Keratinocyte (primary cell): ENCODE results near the gene DGKD. TPM values are rescaled to one million over a fixed set of nuclear protein-coding genes. Genes with fewer than 3 reads are reported as not detected.
A peak's percentile ranks its signal among the peaks of the same experiment; 100 is the strongest.

ENCODE experiments used
- DNase-seq: peaks from one replicate; pipeline ENCODE4 v3.0.0-alpha.2; 2011; ENCODE audit warnings: low read depth, missing footprints, low spot score
- FAIRE-seq: peaks from 2 replicates; lab custom pipeline; 2011; peaks lifted over from hg19 to GRCh38; lab: Jason Lieb, UNC
- H2AFZ ChIP-seq: 2 replicates; pipeline ENCODE4 v1.6.0; 2012; ENCODE audit warnings: low read length, control low read depth, inconsistent platforms; ENCODE audit not compliant: control insufficient read depth
- H3K27ac ChIP-seq: 2 replicates; pipeline ENCODE4 v1.5.1; 2011; ENCODE audit warnings: low read length; ENCODE audit not compliant: control insufficient read depth, insufficient read depth
- H3K27me3 ChIP-seq: 3 replicates; pipeline ENCODE4 v1.6.0; 2011; ENCODE audit warnings: low read length; ENCODE audit not compliant: control insufficient read depth, insufficient read depth; ENCODE audit errors: extremely low read depth
- H3K36me3 ChIP-seq, 2 experiments: 2 replicates in 1 of 2; 3 replicates in 1 of 2; pipeline ENCODE4 v1.5.1; 2011; ENCODE audit warnings: low read length in 2 of 2, mild to moderate bottlenecking in 1 of 2; ENCODE audit not compliant: control insufficient read depth in 2 of 2, insufficient read depth in 2 of 2; ENCODE audit errors: extremely low read depth in 1 of 2
- H3K4me1 ChIP-seq: 3 replicates; pipeline ENCODE4 v1.5.1; 2011; ENCODE audit warnings: low read length; ENCODE audit not compliant: control insufficient read depth, insufficient read depth; ENCODE audit errors: extremely low read depth
- H3K4me2 ChIP-seq: 3 replicates; pipeline ENCODE4 v1.6.0; 2011; ENCODE audit warnings: low read depth, low read length; ENCODE audit not compliant: control insufficient read depth, insufficient read depth; ENCODE audit errors: extremely low read depth
- H3K4me3 ChIP-seq, 3 experiments: fragments of 200-600 bp in 1 of 3; sonication (generic) in 1 of 3; 2 replicates in 2 of 3; 3 replicates in 1 of 3; pipeline ENCODE4 v1.5.1; 2011 to 2016; ENCODE audit warnings: low read length in 3 of 3, mild to moderate bottlenecking in 3 of 3, control low read depth in 2 of 3, inconsistent platforms in 1 of 3, low read depth in 1 of 3, mixed read lengths in 1 of 3, mixed run types in 1 of 3, moderate library complexity in 1 of 3; ENCODE audit not compliant: control insufficient read depth in 2 of 3, insufficient read depth in 2 of 3; ENCODE audit errors: extremely low read depth in 1 of 3
- H3K79me2 ChIP-seq: 2 replicates; pipeline ENCODE4 v1.6.0; 2012; ENCODE audit warnings: low read length; ENCODE audit not compliant: control insufficient read depth, insufficient read depth
- H3K9ac ChIP-seq: 3 replicates; pipeline ENCODE4 v1.6.0; 2011; ENCODE audit warnings: low read length; ENCODE audit not compliant: control insufficient read depth, insufficient read depth; ENCODE audit errors: extremely low read depth
- H3K9me1 ChIP-seq: 3 replicates; pipeline ENCODE4 v1.6.0; 2011; ENCODE audit warnings: low read length; ENCODE audit not compliant: control insufficient read depth, insufficient read depth; ENCODE audit errors: extremely low read depth
- H3K9me3 ChIP-seq: 2 replicates; pipeline ENCODE4 v1.5.1; 2012; ENCODE audit warnings: low read depth, low read length; ENCODE audit not compliant: control insufficient read depth
- H4K20me1 ChIP-seq: 3 replicates; pipeline ENCODE4 v1.6.0; 2011; ENCODE audit warnings: low read length; ENCODE audit not compliant: control insufficient read depth, insufficient read depth; ENCODE audit errors: extremely low read depth
- CTCF ChIP-seq, 3 experiments: IDR thresholded peaks in 1 of 3; conservative IDR thresholded peaks in 1 of 3; optimal IDR thresholded peaks in 1 of 3; 2 replicates in 2 of 3; 3 replicates in 1 of 3; pipeline versions ENCODE3 to v1.5.1; 2011; ENCODE audit warnings: low read length in 3 of 3, mild to moderate bottlenecking in 3 of 3, moderate library complexity in 2 of 3, control low read depth in 1 of 3, inconsistent platforms in 1 of 3; ENCODE audit not compliant: insufficient read depth in 2 of 3; ENCODE audit errors: extremely low read depth in 1 of 3
- EZH2 ChIP-seq: IDR thresholded peaks from one replicate; pipeline ENCODE4 v1.6.1; 2012; ENCODE audit warnings: inconsistent platforms, mild to moderate bottlenecking, low read length, moderate library complexity
- dilution Hi-C: fragments of 300-500 bp; cut with MboI; formaldehyde crosslinking; loops from one replicate; pipeline ENCODE4 v1.7.0; 2020; ENCODE audit warnings: low sequenced_read_pairs; ENCODE audit not compliant: extremely low pct_ligation_motif_present
- polyA plus RNA-seq, 5 experiments: library from polyadenylated mRNA; depleted of rRNA in 3 of 5; stranded (reverse) in 3 of 5; stranded (forward) in 1 of 5; unstranded in 1 of 5; fragments of >200 nt; gene quantifications; 1 replicate in 1 of 5; 2 replicates in 3 of 5; 3 replicates in 1 of 5; pipeline versions ENCODE4 v1.2.1 to v1.2.3, GENCODE V29; 2011 to 2012; ENCODE audit warnings: missing spikeins in 2 of 5, low read depth in 1 of 5, low replicate concordance in 1 of 5

The DGKD gene
- polyA plus RNA-seq, 1 donor (not counting 4 experiments of a cell fraction or from before 2014, with no cell fraction given): 6.1 TPM

DNA sequence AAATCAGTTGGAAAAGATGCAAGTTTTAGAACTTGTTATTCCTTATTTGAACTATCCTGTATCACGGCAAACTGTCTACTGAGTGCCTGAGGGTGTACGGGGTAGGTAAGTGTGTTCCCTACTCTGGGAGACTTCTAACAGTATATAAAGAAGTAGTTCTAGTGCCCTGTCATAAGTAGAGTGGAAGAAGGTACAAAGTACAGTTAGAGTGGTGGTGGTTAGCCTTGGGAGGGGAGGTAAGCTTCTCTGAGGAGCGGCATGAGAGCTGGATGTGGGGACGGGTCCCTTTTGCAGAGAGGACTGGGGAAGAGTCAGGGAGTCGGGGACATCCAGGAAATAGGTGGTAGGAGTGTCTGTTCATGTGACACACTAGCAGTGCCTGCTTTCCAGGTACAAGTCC is 48.5 kb downstream of the DGKD start:
- Histone ChIP-seq H3K36me3 (peaks cover 0 to 2% of the 10 kb centered on the region in 2 experiments), H3K27ac (no peak overlapping the region), H3K9me3 (no peaks in the 10 kb centered on the region), H4K20me1 (no peaks in the 10 kb centered on the region), H3K4me2 (no peak overlapping the region), H3K79me2 (no peaks in the 10 kb centered on the region), H3K9me1 (no peaks in the 10 kb centered on the region), H3K27me3 (no peaks in the 10 kb centered on the region), H3K4me3 (no peak overlapping the region), H3K9ac (no peak overlapping the region), H3K4me1 (no peaks in the 10 kb centered on the region), H2AFZ (no peak overlapping the region)
- FAIRE-seq (no peak), DNase-seq (no peak)
- no peak for TF ChIP-seq EZH2
- no peak for TF ChIP-seq CTCF (optimal IDR thresholded peaks at IDR 0.05 in 1 of 3, IDR thresholded peaks at IDR 0.05 in 1 of 3, conservative IDR thresholded peaks at IDR 0.05 in 1 of 3; ENCODE audit: extremely low read depth in 1 of 3, insufficient read depth in 2 of 3, low read length in 3 of 3)
- dilution Hi-C loops: no loop called here

DNA sequence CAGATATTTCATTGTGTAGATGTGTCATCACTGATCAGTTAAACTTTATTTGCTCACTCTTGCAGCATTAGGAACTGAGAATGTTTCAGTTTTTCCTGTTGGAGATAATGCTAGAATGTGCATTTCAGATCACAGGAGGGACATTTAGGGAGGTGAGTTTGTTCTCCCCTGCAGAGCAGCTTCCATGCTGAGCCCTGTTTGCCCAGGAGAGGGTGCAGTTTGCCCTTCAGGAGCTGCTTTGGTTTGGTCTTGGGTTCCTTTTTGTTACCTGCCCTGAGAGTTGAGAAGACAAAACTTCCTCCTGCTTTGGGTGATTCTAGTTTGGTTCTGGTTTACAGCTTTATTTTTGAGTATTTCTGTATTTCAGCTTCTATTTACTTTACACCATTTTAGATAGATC is 49.9 kb downstream of the DGKD start:
- TF ChIP-seq EZH2 (no peak), CTCF (optimal IDR thresholded peaks at IDR 0.05 in 1 of 3, IDR thresholded peaks at IDR 0.05 in 1 of 3, conservative IDR thresholded peaks at IDR 0.05 in 1 of 3; ENCODE audit: extremely low read depth in 1 of 3, insufficient read depth in 2 of 3, low read length in 3 of 3) (peak; percentile 90 to 91 (median 90))
- Histone ChIP-seq H4K20me1 (no peaks in the 10 kb centered on the region), H3K79me2 (no peaks in the 10 kb centered on the region), H3K9ac (no peak overlapping the region), H3K4me1 (no peaks in the 10 kb centered on the region), H3K4me3 (no peak overlapping the region), H3K9me3 (no peaks in the 10 kb centered on the region), H2AFZ (no peak overlapping the region), H3K27ac (no peak overlapping the region), H3K36me3 (peaks cover 0 to 2% of the 10 kb centered on the region in 2 experiments), H3K9me1 (no peaks in the 10 kb centered on the region), H3K4me2 (no peak overlapping the region), H3K27me3 (no peaks in the 10 kb centered on the region)
- dilution Hi-C loops: no loop called here
- DNase-seq (peak; percentile 11), FAIRE-seq (peak; percentile 92)
